Daoy (cell line): ENCODE measurements around the gene ZNF668. TPM values are rescaled to one million over a fixed set of nuclear protein-coding genes. Genes with fewer than 3 reads are reported as not detected.
"Not testable (repeated sequence)": the region's sequence is repeated elsewhere in the genome, so short reads cannot be mapped to it uniquely, and the experiment has no call there.

Experiments used
- DNase-seq: peaks from one replicate; pipeline ENCODE4 v3.0.0-alpha.2; 2015; ENCODE audit warnings: low read depth
- total RNA-seq: library from RNA; depleted of rRNA; stranded (reverse); fragments of >200 nt; shearing (Covaris generic); gene quantifications from 2 replicates; pipeline ENCODE4 v1.2.3, GENCODE V29; 2014

ZNF668 gene
- total RNA-seq, 1 experiment from 2014 or later, result 10.5 TPM

DNA sequence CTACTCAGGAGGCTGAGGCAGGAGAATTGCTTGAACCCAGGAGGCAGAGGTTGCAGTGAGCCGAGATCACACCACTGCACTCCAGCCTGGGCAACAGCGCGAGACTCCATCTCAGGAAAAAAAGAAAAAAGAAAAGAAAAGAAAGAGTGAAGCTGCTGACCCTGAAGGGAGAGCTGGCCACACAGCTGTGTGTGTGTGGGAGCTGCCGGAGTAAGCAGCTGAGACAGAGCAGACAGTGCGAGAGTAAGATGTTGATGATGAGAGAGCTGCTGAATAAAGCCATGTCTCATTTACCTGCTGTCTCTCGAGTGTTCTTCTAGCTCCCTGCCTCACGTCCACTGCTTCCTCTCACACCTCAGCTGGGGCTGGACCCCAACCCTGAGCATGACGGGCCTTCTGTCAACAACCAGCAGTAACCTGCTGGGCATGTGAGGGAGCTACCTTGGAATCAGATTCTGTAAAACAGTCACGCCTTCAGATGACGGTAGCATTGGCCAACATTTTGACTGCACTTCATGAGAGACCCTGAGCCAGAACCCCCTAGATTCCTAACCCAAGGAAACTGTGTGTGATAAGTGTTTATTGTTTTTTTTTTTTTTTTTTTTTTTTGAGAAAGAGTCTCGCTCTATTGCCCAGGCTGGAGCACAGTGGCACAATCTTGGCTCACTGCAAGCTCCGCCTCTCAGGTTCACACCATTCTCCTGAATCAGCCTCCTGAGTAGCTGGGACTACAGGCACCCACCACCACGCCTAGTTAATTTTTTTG, 27.0 kb upstream of the ZNF668 start:
- not testable (repeated sequence) for DNase-seq

DNA sequence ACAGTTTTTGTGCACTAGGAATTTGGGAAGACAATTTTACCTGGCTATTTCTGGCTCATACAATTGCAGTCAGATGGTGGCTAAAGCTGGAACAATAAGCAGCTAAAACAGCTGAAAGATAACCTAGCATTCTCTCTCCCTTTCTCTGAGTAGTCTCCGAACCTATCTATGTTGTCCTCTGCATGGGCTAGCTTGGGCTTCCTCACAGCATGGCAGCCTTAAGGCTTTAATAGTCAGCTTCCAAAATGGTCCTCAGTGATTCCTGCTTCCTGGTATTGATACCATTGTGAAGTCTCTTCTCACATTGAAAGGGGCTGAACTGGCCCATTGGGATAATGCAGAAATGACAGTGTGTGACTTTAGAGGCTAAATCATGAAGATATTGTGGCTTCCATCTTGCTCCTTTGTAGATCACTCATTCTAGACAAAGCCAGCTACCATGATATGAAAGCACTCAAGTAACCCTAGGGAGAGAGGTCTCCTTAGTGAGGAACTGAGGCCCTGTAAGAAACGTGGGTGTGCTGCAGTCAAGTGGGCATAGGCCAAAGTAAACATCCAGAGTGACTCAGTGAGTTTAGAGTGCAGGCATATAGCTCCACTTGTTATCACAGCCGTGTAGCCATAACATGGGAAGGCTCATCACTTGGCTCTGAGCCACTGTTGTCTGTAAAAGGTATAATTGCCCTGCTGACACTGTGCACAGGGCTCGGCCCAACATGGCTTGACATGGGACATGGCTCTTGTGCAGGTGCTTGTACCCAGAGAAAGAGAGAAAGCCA, 26.0 kb upstream of the ZNF668 start:
- DNase-seq, result peak; percentile 60

DNA sequence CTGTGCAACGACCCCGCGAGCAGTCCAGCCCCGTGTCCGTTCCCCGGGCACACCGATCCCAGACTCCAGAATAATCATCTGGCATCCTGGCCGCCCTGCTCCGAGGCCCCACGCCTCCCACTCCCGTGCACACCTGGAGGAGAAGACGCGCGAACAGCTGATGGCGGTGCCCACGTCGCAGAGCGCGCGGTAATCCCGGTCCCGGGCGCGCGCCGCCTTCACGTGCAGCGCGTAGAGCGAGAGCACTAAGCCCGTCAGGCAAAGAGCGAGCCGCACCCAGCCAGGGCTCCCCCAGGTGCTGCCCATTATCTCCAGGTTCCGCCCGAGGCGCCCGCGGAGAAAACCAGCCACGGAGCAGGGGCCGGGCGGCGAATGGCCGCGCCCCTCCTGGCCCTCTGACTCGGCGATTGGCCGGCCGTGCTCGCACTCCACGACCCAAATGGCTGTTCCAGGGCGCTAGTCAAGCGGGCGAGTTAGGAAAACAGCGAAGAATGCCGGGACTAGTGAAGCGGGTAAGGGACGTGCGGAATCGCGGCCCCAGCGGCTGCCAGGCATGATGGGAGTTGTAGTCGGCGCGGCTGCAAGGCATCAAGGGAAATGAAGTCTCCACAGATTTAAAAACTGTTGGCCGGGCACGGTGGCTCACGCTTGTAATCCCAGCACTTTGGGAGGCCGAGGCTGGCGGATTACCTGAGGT, 20.5 kb upstream of the ZNF668 start, which contains the start of gene VKORC1:
Gene VKORC1, minus strand, starts transcription at position 374 of the 697 bp plus-strand sequence. Its CDS starts 68 bp downstream, at position 306.
- DNase-seq, result peak; percentile 98

DNA sequence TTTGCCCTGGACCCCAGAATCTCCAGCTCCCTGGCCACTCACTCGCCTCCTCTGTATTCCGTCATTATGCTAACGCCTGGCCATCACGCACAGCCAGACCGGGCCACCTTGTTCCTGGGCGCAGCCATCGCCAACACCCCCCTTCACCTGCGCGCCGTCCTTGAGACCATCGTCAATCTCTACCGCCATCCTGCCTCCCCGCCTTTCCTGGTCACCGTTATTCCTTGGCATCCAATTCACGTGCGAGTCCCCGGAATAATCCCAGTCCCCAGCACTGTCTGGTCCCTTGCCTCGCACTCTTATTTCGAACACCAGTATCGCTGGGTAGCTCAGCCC, 20.0 kb upstream of the ZNF668 start:
- DNase-seq, result peak; percentile 24

DNA sequence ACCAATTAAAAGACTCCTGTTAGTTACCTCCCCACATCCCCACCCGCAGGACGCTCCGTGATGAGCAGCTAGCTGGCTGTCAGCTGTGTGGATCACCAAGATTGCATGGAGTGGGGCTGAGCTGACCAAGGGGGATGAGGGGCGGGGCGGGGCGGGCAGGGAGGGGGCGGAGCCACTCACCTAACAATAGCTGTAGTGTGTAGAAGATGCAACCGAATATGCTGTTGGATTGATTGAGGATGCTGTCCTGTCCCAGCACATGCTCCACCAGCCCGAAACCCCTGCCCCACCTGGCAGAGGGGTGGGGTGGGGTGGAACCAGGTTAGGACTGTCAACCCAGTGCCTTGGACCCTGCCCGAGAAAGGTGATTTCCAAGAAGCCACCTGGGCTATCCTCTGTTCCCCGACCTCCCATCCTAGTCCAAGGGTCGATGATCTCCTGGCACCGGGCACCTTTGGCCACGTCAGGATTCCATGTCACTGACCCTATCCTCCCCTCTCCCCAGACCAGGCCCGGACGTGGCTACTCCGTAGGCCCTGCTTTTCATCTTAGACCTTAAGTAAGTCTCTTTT, 19.2 kb upstream of the ZNF668 start:
- DNase-seq, result peak; percentile 57

DNA sequence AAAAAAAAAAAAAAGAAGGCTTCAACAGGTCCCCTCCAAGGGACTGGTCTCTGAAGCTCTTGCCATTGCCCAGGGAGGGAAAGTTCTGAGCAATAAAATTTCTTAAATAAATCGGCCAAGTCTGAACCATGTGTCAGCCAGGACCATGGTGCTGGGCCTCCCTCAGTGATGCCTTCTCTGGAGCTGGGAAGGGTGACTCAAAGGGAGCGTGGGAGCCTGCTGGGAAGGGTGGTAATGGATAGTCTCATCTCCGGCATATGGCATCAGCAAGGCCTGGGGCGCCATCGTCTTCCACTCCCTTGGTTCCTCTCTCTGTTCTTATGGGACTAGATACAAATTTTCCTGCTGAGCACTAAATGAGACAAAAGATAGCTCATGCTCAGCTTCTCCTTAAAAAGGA, 18.3 kb upstream of the ZNF668 start:
- peak; percentile 59 for DNase-seq

DNA sequence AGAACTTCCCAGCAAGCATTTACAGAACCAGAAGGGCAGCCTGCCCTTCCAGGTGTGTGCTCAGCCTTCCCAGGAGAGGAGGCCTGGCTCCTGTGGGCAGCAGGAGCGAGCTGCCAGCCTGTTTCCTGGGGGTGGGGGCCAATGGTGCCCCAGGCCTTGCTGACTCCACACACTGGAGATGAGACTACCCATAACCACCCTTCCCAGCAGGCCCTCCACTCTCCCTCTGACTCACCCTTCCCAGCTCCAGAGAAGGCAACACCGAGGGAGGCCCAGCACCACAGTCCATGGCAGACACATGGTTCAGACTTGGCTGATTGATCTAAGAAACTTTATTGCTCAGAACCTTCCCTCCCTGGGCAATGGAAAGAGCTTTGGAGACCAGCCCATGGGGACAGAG, 16.5 kb upstream of the ZNF668 start:
- DNase-seq, result peak; percentile 67

DNA sequence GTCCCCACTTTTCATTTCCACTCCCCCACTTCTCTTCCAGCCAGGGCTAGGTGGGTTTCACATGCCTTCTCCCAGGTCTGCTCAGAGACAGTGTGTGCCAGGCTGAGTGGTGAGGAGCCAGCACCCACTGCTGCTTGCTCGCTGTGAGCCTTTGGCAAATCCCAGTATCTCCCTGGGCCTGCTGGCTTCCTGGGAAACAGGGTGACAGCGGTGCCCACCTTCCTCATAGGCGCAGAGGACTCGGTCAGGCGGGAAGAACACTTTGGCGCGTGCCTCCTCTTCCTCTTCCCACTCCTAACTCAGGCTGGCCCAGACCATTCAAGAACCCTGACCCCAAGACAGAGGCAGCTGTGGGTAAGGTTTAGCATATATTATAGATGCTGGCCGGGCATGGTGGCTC, 15.2 kb upstream of the ZNF668 start:
- DNase-seq, result no peak

DNA sequence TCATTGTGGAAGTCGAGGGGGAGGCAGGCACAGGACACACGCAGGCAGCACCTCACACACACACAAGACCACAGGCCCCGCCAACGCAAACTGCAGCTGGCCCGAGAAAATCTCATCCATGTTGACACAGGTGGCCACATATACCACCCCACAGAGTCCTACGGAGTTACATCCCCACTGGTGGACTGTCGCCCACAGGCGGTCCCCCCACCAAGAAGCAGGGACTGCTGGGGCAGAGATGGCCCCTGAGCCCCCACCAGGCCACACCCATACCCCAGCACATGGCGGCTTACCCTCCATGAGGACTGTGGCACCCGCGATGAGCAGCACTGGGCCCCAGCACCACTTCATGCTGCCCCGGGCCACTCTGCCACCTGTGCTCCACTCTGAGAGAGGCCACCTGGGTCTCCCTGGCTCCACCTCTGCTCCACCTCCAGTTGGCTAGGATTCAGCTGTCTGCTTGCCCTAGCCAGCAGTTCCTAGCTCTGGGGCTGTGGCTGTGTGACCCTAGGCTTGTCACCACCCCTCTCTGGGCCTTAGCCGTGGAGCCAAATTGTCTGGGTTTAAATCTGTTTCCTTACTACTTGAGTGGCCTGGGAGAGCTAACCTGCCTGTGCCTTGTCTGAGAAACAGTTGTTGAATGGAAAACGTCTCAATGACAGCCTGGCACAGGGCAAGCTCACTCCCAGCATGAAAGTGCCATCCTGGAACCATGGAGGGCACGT, 14.6 kb upstream of the ZNF668 start, which contains the start of gene PRSS53:
Gene PRSS53, minus strand, starts transcription at position 485 of the 725 bp plus-strand sequence. Its CDS starts 134 bp downstream, at position 351.
- no peak for DNase-seq

DNA sequence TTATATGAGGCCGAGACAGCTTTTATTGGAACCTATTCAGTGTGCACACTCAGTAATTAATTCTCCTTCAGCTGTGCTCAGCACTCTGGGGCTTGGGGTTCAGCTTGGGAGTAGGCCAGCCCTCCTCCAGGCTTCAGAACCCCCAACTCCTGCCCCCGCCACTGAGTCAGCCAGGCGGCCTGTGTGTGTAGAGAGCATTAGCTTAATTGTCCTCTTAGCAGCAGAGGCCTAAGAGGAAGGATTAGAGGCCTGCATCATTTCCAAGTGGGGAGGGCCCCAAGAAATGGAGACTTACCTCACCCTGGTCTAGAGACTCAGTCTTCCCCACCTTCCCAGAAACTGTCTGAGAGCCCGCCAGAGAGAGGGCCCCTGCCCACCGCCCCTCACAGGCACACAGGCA, 13.9 kb upstream of the ZNF668 start:
- no peak for DNase-seq

DNA sequence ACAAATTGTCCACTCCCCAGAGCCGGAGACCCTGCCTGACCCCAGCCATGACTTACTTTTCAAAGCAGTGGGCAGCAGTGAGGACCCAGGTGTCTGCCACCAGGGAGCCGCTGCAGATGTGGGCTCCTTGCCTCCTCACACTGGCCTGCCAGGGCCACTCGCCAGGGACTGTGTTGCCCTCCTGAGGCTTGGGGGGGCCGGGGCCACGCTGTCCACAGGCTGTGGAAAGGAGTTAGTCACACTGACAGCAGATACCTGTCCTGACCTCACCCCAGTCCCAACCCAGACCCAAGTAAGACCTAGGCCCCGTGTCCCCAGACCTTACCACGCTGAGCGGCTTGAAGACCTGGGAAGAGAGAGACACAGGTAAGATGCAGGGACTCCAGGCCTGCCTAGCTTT, 13.4 kb upstream of the ZNF668 start:
- DNase-seq, result no peak

DNA sequence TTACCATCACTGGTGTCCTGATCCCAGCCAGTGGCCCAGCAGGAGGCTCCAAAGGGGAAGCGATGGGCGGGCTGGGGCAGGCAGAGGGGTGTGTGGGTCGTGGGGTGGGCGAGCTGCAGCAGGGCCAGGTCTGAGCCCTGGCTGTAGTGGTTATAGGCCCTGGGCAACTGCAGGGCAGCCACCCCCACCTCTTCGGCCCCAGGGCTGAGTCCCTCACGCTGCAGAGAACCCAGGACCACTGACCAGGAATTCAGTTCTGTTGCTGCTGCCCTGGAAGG, 12.5 kb upstream of the ZNF668 start:
- DNase-seq, result no peak

DNA sequence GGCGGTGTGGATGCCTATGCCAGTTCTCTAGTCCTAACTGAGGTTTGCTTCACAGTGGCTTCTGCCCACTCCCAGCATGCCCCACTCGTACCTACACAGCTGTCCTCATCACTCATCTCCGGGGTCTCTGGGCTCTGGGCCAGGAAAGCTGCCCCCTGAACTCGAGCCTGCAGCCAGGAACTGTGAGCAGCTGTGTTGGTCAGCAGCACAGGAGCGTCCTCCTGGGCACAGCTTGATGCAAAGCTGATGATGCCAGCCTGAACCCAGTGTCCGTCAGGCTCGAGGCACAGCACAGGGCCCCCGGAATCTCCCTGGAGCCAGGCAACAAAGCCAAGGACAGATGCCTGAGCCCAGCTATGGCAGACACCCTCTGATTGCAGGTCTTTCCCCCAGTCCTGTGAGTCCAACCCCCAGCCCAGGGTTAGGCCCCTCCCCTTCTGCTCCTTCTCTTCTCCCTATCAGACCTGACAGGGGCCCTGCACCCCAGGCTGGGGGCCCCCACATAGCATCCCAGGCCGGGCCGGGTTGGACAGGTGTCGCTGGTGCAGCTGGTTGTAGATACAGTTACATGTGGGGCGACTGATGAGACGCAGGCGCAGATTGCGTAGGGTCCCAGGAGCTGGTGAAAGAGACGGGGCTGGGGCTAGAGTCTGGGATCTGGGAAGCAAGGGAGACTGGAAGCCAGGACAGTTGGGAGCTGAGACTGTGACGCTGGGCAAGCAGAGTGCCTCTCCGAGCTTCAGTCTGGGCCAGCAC, 12.0 kb upstream of the ZNF668 start:
- no peak for DNase-seq

DNA sequence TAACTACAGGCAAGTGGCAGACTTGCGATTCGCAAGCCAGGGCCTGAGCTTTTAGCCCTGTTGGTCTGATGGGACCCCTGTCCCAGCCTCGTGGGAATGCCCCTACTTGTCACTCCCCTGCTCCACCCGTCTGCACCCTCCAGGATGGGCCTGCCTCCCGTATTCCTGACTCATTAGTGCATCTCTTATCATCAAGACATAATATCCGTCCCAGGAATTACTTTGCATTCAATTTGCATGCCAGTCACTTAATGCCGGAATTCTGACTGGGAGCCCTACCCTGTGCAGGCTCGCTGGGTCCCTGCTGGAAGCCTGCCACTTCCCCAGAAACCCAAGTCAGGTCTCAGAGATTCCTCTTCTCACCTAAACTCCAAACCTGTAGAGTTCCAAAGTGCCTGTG, 11.4 kb upstream of the ZNF668 start:
- no peak for DNase-seq

DNA sequence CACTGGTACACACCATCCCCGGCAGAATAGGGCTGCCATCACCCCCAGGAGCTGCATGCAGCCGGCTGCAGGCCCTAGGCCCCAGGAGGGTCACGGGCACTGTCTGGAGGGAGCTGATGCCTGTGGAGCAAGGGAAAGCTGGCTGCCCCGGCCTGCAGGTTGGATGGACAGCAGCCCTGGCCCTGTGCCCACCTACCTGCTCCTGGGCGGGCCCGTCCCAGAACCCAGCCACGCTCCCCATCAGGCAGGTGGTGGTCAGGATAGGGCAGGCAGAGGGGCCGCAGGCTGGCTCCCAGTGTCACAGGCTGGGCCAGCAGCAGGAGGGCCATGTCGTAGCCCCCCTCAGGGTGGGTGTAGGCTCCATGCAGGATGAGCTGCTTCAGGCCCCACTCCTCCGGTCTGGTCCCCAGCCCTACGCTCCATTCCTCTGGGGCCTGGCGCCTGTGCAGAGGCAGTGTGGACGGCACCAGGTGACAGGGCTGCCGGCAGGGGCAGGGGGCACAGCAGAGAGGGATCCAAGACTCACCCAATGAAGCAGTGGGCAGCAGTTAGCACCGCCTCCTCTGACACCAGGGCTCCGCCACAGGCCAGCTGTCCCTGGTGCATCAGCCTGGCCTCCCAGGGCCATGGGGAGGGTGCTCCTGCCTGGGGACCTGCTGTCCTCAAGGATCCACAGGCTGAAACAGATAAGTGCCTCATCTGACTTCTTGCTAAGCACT, 10.7 kb upstream of the ZNF668 start:
- DNase-seq, result no peak

DNA sequence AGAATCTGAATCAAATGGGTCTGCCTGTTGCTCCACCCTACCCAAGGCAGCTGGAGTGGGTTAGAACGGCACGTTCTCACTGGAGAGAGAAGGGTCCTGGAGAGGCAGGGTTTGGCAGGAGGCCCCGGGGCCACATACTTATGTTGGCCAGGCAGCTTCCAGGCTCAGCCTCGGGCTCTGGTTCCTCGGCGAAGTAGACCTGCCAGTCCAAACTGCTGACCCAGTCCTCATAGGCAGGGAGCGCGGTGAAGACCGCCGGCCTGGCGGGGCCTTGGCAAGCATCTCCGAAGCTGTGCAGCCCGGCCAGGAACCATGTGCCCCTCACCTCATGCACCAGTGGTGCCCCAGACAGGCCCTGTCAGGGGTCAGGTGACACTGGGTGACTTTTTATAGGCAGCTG, 9.9 kb upstream of the ZNF668 start:
- no peak for DNase-seq

DNA sequence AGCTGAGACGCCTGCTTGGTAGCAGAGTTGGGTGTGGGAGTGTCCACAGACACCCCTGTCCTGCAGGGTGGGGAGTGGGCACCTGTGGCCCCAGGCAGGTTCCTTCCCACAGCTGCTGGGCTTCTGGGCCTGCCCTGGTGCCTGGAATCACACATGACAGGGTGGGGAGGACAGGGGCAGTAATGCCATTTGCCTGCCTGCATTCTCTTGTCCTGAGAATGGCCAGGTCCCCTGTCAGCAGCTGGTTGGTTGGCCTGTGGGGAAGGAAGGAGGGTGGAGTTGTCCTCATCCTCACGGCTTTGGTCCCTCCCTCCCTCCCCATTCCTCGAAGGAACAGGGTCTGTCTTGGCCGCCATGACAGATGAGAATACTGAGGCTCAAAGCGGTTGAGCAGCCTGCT, 9.5 kb upstream of the ZNF668 start:
- DNase-seq, result no peak

DNA sequence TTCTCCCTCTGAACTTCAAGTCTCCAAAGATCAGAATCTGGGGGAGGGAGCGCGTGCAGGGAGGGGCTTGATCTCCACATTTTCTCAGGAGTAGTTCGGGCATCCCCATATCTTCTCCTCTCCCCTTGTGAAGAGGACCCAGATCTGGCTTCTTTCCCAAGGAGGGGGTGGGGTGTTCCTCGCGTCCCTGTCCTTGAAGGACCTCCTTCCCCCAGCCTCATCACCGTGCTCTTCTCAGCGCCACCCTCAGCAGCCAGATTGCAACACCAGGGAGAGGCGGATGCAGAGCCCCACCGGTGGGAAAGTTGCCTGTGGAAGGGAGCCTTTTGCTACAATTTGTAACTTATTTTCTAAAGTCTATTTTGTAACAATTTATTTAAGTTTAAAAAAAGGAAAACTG, 9.0 kb upstream of the ZNF668 start:
- DNase-seq, result no peak

DNA sequence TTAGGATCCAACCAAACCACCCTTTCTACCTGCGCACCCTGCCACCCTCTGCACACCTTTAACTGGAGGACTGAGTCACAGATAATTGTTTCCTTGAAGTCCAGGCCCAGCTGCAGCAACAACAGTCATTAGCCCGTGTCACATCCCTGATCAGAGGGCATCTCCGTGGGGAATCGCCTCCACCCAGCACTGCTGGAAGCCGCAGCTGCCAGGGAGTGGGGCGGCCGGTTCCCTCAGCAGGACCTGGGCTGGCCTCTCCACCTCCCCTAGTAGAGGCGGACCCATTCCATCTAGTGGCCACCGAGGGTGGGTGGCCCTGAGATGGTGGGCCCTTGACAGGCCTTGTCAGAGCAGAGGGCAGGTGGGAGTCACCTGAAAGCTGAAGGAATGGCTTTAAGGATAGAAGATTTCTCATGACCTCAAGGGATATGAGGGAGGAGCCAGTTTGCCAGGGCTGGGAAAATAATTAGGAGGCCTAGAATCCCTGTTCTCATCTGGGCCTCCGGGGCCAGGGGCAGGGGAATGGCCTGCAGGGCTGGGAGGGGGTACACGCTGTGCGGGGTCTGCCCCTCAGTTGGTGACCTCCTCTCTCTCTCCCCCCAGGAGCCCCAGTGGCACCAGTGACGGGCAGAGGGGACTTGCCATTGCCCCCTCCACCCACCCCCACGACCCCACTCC, 8.5 kb upstream of the ZNF668 start:
- DNase-seq, result no peak
